ENCODE results near the gene LY86. TPM values are rescaled to one million over a fixed set of nuclear protein-coding genes. Genes with fewer than 3 reads are reported as not detected.

LY86 gene
- total RNA-seq, 8 experiments from 2014 or later = not detected

DNA sequence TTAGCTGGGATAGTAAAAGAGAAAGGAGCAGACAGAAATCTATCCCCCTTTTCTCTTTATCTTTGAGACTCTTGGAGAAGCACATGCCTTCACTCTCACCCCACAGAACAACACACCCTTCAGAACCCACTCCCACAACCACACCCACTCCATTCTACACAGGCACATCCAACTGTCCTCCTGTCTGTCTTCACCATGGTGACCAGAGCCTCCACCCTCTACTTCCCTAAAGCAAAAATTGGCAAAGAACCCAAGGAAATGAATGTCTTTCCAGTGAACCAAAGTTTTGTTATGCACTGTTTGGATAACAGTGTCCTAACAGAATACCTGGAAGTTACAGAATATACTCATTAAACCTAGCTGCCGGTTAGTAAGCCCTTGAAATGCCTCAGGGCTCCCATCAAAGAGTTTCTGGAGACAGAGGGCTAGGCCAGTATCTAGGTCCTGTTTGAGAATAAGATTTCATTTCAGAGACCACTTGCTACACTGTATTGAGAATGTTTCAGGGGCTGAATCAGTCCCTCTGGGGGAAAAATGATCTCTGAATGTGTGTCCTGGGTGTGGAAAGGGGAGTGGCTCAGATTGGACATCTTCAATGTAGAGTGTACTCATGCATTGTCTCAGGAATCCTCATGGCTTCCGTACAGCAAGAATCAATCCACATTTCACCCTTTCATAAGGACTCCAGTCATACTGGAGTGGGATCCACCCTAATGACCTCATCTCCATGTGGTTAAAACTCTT lies 101.1 kb downstream of the LY86 start:
- in situ Hi-C loops (cut with MboI; ENCODE audit: low pct_unique_long_range_greater_than_20kb in 2 of 9, low sequenced_read_pairs in 9 of 9, unreplicated experiment in 9 of 9) = loop anchor here in 4 of 9 experiments (25.0 kb wide), 2 partner anchors 548 to 923 kb away; no protein-coding TSS in a partner anchor
- ATAC-seq (replicated peaks in 6 of 8) = peak in 3 of 8 experiments; percentile 3 to 79 (median 75)
- H3K4me3 ChIP-seq = no peak overlapping the region
- WGBS, 10 experiments = 0 to 100% (median 50%) methylated on average over 1 to 2 of the region's 2 CpGs; no CpG with 5 or more reads in 1 of the 10 experiments
- peaks cover 19 to 25% of the 10 kb centered on the region in 2 donors for H3K4me1 ChIP-seq (replicated peaks in 1 of 2)
- no peak overlapping the region for H3K27ac ChIP-seq

DNA sequence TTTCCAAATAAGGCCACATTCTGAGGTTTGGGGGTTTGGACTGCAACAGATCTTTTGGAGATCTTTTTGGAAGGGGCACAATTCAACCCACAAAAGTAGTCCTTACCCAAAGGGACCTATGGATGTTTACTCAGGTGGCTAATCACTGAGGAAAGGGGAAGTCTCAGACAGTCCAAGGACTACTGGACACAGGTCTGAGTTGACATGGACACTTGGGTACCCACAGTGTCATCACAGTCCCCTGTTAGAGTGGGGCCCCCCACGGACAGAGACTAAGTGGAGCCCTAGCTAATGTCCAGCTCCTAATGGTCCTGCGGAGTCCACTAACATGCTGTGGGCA lies 101.6 kb downstream of the LY86 start:
- H3K4me3 ChIP-seq = no peak overlapping the region
- H3K4me1 ChIP-seq (replicated peaks in 1 of 2) = peaks cover 24 to 28% of the 10 kb centered on the region in 2 donors
- no peak overlapping the region for H3K27ac ChIP-seq
- in situ Hi-C loops (cut with MboI; ENCODE audit: low pct_unique_long_range_greater_than_20kb in 2 of 9, low sequenced_read_pairs in 9 of 9, unreplicated experiment in 9 of 9) = loop anchor here in 4 of 9 experiments (25.0 kb wide), 2 partner anchors 547 to 922 kb away; no protein-coding TSS in a partner anchor
- no peak for ATAC-seq (replicated peaks in 6 of 8)
- 65 to 100% (median 96%) methylated on average over 1 to 2 of the region's 2 CpGs; no CpG with 5 or more reads in 6 of the 10 experiments for WGBS, 10 experiments

GRCh38 chr6:6694368-6694780 lies 105.9 kb downstream of the LY86 start:
- in situ Hi-C loops (cut with MboI; ENCODE audit: low pct_unique_long_range_greater_than_20kb in 2 of 9, low sequenced_read_pairs in 9 of 9, unreplicated experiment in 9 of 9) = loop anchor here in 4 of 9 experiments (25.0 kb wide), 2 partner anchors 543 to 918 kb away; no protein-coding TSS in a partner anchor
- Histone ChIP-seq H3K27ac (no peak overlapping the region), H3K4me1 (replicated peaks in 1 of 2) (peaks cover 12 to 15% of the 10 kb centered on the region in 2 donors), H3K4me3 (no peak overlapping the region)
- ATAC-seq (replicated peaks in 6 of 8) = peak in 2 of 8 experiments; percentile 3 to 15
- 40 to 100% (median 68%) methylated on average over 1 to 3 of the region's 6 CpGs; no CpG with 5 or more reads in 5 of the 10 experiments for WGBS, 10 experiments

DNA sequence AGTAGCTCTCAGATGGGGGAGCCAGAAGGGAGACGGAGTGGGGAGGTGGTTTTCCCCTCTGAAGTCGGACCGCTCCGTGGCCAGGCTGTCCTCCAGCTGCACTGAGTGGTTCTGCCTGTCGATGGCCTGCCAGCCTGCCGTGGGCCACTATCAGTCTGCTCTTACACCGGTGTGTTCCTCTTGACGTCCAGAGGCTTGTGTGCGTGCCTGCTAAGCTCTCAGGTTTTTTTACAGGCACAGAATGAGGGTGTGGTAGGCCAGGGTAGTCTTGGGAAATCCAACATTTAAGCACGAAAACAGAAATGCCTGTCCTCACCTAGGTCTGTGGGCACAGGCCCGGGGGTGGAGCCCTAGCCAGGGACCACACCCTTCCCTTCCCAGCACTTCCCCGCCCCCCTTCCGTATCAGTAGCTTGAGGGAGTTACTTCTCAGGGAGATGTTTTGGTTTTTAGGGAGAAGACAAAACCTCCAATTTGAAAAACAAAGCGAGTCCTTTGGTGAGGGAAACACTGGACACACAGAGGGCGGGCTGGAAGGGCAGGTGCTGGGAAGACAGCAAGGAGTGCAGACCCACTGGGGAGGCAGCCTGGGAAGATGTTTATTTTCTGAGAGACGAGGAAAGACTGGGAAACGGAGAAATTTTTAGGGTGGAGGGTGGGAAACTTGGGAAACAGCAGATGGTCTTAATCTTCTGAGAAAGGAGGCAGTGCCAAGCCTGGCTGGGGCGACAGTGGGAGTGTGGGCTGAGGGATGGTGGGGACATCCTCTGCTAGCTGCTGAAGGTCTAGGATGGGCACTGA lies 106.5 kb downstream of the LY86 start:
- WGBS, 10 experiments = 8 to 49% (median 27%) methylated on average over 2 to 12 of the region's 18 CpGs; no CpG with 5 or more reads in 1 of the 10 experiments
- Histone ChIP-seq H3K4me1 (replicated peaks in 1 of 2) (peaks cover 18 to 20% of the 10 kb centered on the region in 2 donors), H3K4me3 (no peak overlapping the region), H3K27ac (no peak overlapping the region)
- peak in 6 of 8 experiments; percentile 10 to 43 (median 34) for ATAC-seq (replicated peaks in 6 of 8)
- in situ Hi-C loops (cut with MboI; ENCODE audit: low pct_unique_long_range_greater_than_20kb in 2 of 9, low sequenced_read_pairs in 9 of 9, unreplicated experiment in 9 of 9) = loop anchor here in 4 of 9 experiments (25.0 kb wide), 2 partner anchors 542 to 917 kb away; no protein-coding TSS in a partner anchor

GRCh38 chr6:6695625-6696276 lies 107.2 kb downstream of the LY86 start:
- Histone ChIP-seq H3K4me1 (replicated peaks in 1 of 2) (peaks cover 25 to 27% of the 10 kb centered on the region in 2 donors), H3K4me3 (no peak overlapping the region), H3K27ac (no peak overlapping the region)
- in situ Hi-C loops (cut with MboI; ENCODE audit: low pct_unique_long_range_greater_than_20kb in 2 of 9, low sequenced_read_pairs in 9 of 9, unreplicated experiment in 9 of 9) = loop anchor here in 4 of 9 experiments (25.0 kb wide), 2 partner anchors 542 to 917 kb away; no protein-coding TSS in a partner anchor
- ATAC-seq (replicated peaks in 6 of 8) = no peak
- 8 to 80% (median 25%) methylated on average over 1 to 5 of the region's 6 CpGs; no CpG with 5 or more reads in 4 of the 10 experiments for WGBS, 10 experiments

- H3K4me3 ChIP-seq = no peak overlapping the region
- peak in 2 of 8 experiments; percentile 8 to 17 for ATAC-seq (replicated peaks in 6 of 8)
- H3K4me1 ChIP-seq (replicated peaks in 1 of 2) = peaks cover 30 to 33% of the 10 kb centered on the region in 2 donors
- H3K27ac ChIP-seq = no peak overlapping the region
- WGBS, 10 experiments = 17 to 100% (median 60%) methylated on average over 1 to 9 of the region's 9 CpGs; no CpG with 5 or more reads in 1 of the 10 experiments
- in situ Hi-C loops (cut with MboI; ENCODE audit: low pct_unique_long_range_greater_than_20kb in 2 of 9, low sequenced_read_pairs in 9 of 9, unreplicated experiment in 9 of 9) = loop anchor here in 4 of 9 experiments (25.0 kb wide), 2 partner anchors 540 to 915 kb away; no protein-coding TSS in a partner anchor
Measured at GRCh38 chr6:6696867-6697531, 108.5 kb downstream of the LY86 start.

- H3K4me1 ChIP-seq (replicated peaks in 1 of 2) = peaks cover 30 to 33% of the 10 kb centered on the region in 2 donors
- no peak overlapping the region for H3K27ac ChIP-seq
- in situ Hi-C loops (cut with MboI; ENCODE audit: low pct_unique_long_range_greater_than_20kb in 2 of 9, low sequenced_read_pairs in 9 of 9, unreplicated experiment in 9 of 9) = loop anchor here in 4 of 9 experiments (25.0 kb wide), 2 partner anchors 540 to 915 kb away; no protein-coding TSS in a partner anchor
- no peak overlapping the region for H3K4me3 ChIP-seq
- 70 to 100% (median 89%) methylated on average over 1 to 3 of the region's 3 CpGs; no CpG with 5 or more reads in 4 of the 10 experiments for WGBS, 10 experiments
- ATAC-seq (replicated peaks in 6 of 8) = no peak
Measured at GRCh38 chr6:6697620-6698019, 109.1 kb downstream of the LY86 start.

DNA sequence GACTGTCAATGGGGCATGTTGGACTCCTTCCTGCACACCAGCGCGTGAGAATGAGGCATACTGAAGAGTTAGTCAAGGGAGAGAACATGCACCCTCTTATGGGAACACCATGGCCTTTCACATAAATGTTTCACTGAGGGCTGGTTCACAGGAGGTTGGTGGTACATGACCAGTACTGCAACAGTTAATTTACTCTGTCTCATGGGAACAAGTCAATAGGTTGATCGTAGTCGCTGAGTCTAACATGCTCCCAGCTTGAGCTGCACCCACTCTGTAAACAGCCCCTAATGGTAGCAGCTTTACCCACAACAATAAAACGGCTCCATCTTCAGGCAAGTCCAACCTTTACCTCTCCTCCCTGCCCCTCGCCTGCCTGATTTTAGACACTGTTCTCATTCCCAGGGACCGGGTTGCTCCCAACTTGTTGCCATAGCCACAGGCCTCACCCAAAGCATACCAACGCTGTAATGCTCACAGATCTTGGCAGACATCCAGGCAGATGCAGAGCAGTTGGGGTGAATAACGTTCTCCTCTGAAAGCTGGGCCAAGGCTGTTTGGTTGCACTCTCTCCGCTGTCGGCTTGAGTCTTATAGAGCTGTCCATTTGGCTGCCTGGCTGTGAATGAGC lies 111.3 kb downstream of the LY86 start:
- 2 to 54% (median 40%) methylated on average over 1 to 9 of the region's 11 CpGs; no CpG with 5 or more reads in 3 of the 10 experiments for WGBS, 10 experiments
- peak; percentile 72 to 95 (median 90) for ATAC-seq (replicated peaks in 6 of 8)
- Histone ChIP-seq H3K4me1 (replicated peaks in 1 of 2) (peaks cover 27 to 33% of the 10 kb centered on the region in 2 donors), H3K27ac (peak overlapping the region; percentile 36 to 55), H3K4me3 (no peak overlapping the region)
- in situ Hi-C loops (cut with MboI; ENCODE audit: low pct_unique_long_range_greater_than_20kb in 2 of 9, low sequenced_read_pairs in 9 of 9, unreplicated experiment in 9 of 9) = loop anchor here in 7 of 9 experiments (25.0 kb wide), 2 partner anchors 537 to 912 kb away; no protein-coding TSS in a partner anchor

- ATAC-seq (replicated peaks in 6 of 8) = peak in 7 of 8 experiments; percentile 3 to 46 (median 18)
- in situ Hi-C loops (cut with MboI; ENCODE audit: low pct_unique_long_range_greater_than_20kb in 2 of 9, low sequenced_read_pairs in 9 of 9, unreplicated experiment in 9 of 9) = loop anchor here in 5 of 9 experiments (25.0 kb wide), 2 partner anchors 537 to 912 kb away; no protein-coding TSS in a partner anchor
- Histone ChIP-seq H3K4me1 (replicated peaks in 1 of 2) (peaks cover 24 to 28% of the 10 kb centered on the region in 2 donors), H3K4me3 (no peak overlapping the region), H3K27ac (peak overlapping the region; percentile 40 to 55)
- 0 to 100% (median 39%) methylated on average over 1 to 7 of the region's 13 CpGs; no CpG with 5 or more reads in 2 of the 10 experiments for WGBS, 10 experiments
Measured at GRCh38 chr6:6700407-6701270, 112.1 kb downstream of the LY86 start.

GRCh38 chr6:6701864-6702263 lies 113.3 kb downstream of the LY86 start:
- H3K4me3 ChIP-seq = no peak overlapping the region
- WGBS, 10 experiments = 0 to 100% (median 7%) methylated on average over 1 to 8 of the region's 9 CpGs; no CpG with 5 or more reads in 5 of the 10 experiments
- ATAC-seq (replicated peaks in 6 of 8) = peak in 3 of 8 experiments; percentile 54 to 71 (median 68)
- in situ Hi-C loops (cut with MboI; ENCODE audit: low pct_unique_long_range_greater_than_20kb in 2 of 9, low sequenced_read_pairs in 9 of 9, unreplicated experiment in 9 of 9) = loop anchor here in 5 of 9 experiments (25.0 kb wide), 2 partner anchors 535 to 910 kb away; no protein-coding TSS in a partner anchor
- peaks cover 24 to 25% of the 10 kb centered on the region in 2 donors for H3K4me1 ChIP-seq (replicated peaks in 1 of 2)
- no peak overlapping the region for H3K27ac ChIP-seq
